AG04449 (cell line): ENCODE data around the gene CCDC68.

Experiments used
- CTCF ChIA-PET: fragments of 350-600 bp; formaldehyde crosslinking; extraction: SDS; loops from one replicate; lab custom pipeline; 2021; ENCODE audit warnings: antibody characterized with exemption; lab: Yijun Ruan, JAX
- POLR2A ChIA-PET: fragments of 400-600, 350-600 bp; formaldehyde crosslinking; extraction: SDS; loops from one replicate; lab custom pipeline; 2020; ENCODE audit warnings: antibody characterized with exemption, inconsistent platforms; lab: Yijun Ruan, JAX
- DNase-seq: peaks from one replicate; pipeline ENCODE4 v3.0.0-alpha.2; 2010; ENCODE audit warnings: low read depth, low spot score
- H3K4me3 ChIP-seq: 2 replicates; pipeline ENCODE4 v1.5.1; 2011; ENCODE audit warnings: low read depth, mild to moderate bottlenecking, control low read depth, low read length
- CTCF ChIP-seq: IDR thresholded peaks from one replicate; pipeline ENCODE4 v1.5.1; 2011; ENCODE audit warnings: mild to moderate bottlenecking, moderate library complexity, low read length, control low read depth, inconsistent platforms; ENCODE audit not compliant: insufficient read depth; ENCODE audit errors: missing control alignments

The CCDC68 gene

GRCh38 chr18:54888933-54889332 lies 70.3 kb downstream of the CCDC68 start:
- no peak for TF ChIP-seq CTCF
- no peak overlapping the region for H3K4me3 ChIP-seq
- DNase-seq: no peak
- CTCF ChIA-PET: no interaction called here
- POLR2A ChIA-PET: no interaction called here

GRCh38 chr18:54888378-54888777 lies 70.9 kb downstream of the CCDC68 start:
- DNase-seq: no peak
- H3K4me3 ChIP-seq: no peak overlapping the region
- no peak for TF ChIP-seq CTCF
- CTCF ChIA-PET: no interaction called here
- POLR2A ChIA-PET: no interaction called here

- H3K4me3 ChIP-seq: no peak overlapping the region
- DNase-seq: no peak
- ChIA-PET CTCF (no interaction called here), POLR2A (no interaction called here)
- no peak for TF ChIP-seq CTCF
These were observed 75.3 kb downstream of the CCDC68 start for GRCh38 chr18:54883816-54884604.

- ChIA-PET CTCF (no interaction called here), POLR2A (no interaction called here)
- no peak overlapping the region for H3K4me3 ChIP-seq
- DNase-seq: no peak
- no peak for TF ChIP-seq CTCF
These were observed 76.9 kb downstream of the CCDC68 start for GRCh38 chr18:54882318-54882717.

- no peak for TF ChIP-seq CTCF
- ChIA-PET CTCF (no interaction called here), POLR2A (no interaction called here)
- no peak overlapping the region for H3K4me3 ChIP-seq
- no peak for DNase-seq
These were observed 78.0 kb downstream of the CCDC68 start for GRCh38 chr18:54881229-54881768.

GRCh38 chr18:54880395-54881105 lies 78.7 kb downstream of the CCDC68 start:
- H3K4me3 ChIP-seq: no peak overlapping the region
- POLR2A ChIA-PET: no interaction called here
- no peak for DNase-seq
- no peak for TF ChIP-seq CTCF
- CTCF ChIA-PET: no interaction called here
